Measurements from ENCODE around the gene ZNF280C. TPM values are rescaled to one million over a fixed set of nuclear protein-coding genes. Genes with fewer than 3 reads are reported as not detected.

Gene ZNF280C
- polyA plus RNA-seq, 1 donor = 4.7 TPM

- no CpG with 5 or more reads among the region's 7 CpGs for whole genome bisulfite sequencing (ENCODE audit: insufficient coverage, low lambda C conversion rate)
Measured at GRCh38 chrX:130179579-130180215, 89.0 kb downstream of the ZNF280C start.

GRCh38 chrX:130179170-130179569 lies 89.5 kb downstream of the ZNF280C start:
- H3K4me3 ChIP-seq (ENCODE audit: low read length) = no peak overlapping the region
- no peaks in the 10 kb centered on the region for H3K36me3 ChIP-seq (ENCODE audit: control insufficient read depth, insufficient read depth, low read length)
- H3K27me3 ChIP-seq (ENCODE audit: control insufficient read depth, insufficient read depth, low read length) = no peaks in the 10 kb centered on the region
- no peaks in the 10 kb centered on the region for H3K4me1 ChIP-seq (ENCODE audit: control insufficient read depth, insufficient read depth, low read length)
- DNase-seq = no peak
- H3K9me3 ChIP-seq (ENCODE audit: control insufficient read depth, low read depth, low read length) = no peaks in the 10 kb centered on the region
- WGBS (ENCODE audit: insufficient coverage, low lambda C conversion rate) = no CpG with 5 or more reads among the region's 5 CpGs
- H3K27ac ChIP-seq (ENCODE audit: low read length) = no peak overlapping the region

More at GRCh38 chrX:130179579-130180215, 89.0 kb downstream of the ZNF280C start:
- Histone ChIP-seq H3K27ac (ENCODE audit: low read length) (no peak overlapping the region), H3K4me3 (ENCODE audit: low read length) (no peak overlapping the region), H3K36me3 (ENCODE audit: control insufficient read depth, insufficient read depth, low read length) (no peaks in the 10 kb centered on the region), H3K27me3 (ENCODE audit: control insufficient read depth, insufficient read depth, low read length) (no peaks in the 10 kb centered on the region), H3K9me3 (ENCODE audit: control insufficient read depth, low read depth, low read length) (no peaks in the 10 kb centered on the region), H3K4me1 (ENCODE audit: control insufficient read depth, insufficient read depth, low read length) (no peaks in the 10 kb centered on the region)
- no peak for DNase-seq

GRCh38 chrX:130176942-130177341 lies 91.8 kb downstream of the ZNF280C start:
- no peaks in the 10 kb centered on the region for H3K4me1 ChIP-seq (ENCODE audit: control insufficient read depth, insufficient read depth, low read length)
- H3K9me3 ChIP-seq (ENCODE audit: control insufficient read depth, low read depth, low read length) = no peaks in the 10 kb centered on the region
- no peak overlapping the region for H3K4me3 ChIP-seq (ENCODE audit: low read length)
- no peak for DNase-seq
- peaks cover 7% of the 10 kb centered on the region for H3K27me3 ChIP-seq (ENCODE audit: control insufficient read depth, insufficient read depth, low read length)
- WGBS (ENCODE audit: insufficient coverage, low lambda C conversion rate) = no CpG with 5 or more reads among the region's 4 CpGs
- H3K27ac ChIP-seq (ENCODE audit: low read length) = no peak overlapping the region
- H3K36me3 ChIP-seq (ENCODE audit: control insufficient read depth, insufficient read depth, low read length) = no peaks in the 10 kb centered on the region

GRCh38 chrX:130176354-130176776 lies 92.3 kb downstream of the ZNF280C start:
- H3K27ac ChIP-seq (ENCODE audit: low read length) = no peak overlapping the region
- DNase-seq = no peak

GRCh38 chrX:130174937-130175336 lies 93.8 kb downstream of the ZNF280C start:
- WGBS (ENCODE audit: insufficient coverage, low lambda C conversion rate) = no CpG with 5 or more reads among the region's 2 CpGs
- no peak for DNase-seq
- H3K36me3 ChIP-seq (ENCODE audit: control insufficient read depth, insufficient read depth, low read length) = no peaks in the 10 kb centered on the region
- no peaks in the 10 kb centered on the region for H3K4me1 ChIP-seq (ENCODE audit: control insufficient read depth, insufficient read depth, low read length)
- peaks cover 22% of the 10 kb centered on the region for H3K27me3 ChIP-seq (ENCODE audit: control insufficient read depth, insufficient read depth, low read length)
- no peaks in the 10 kb centered on the region for H3K9me3 ChIP-seq (ENCODE audit: control insufficient read depth, low read depth, low read length)
- no peak overlapping the region for H3K4me3 ChIP-seq (ENCODE audit: low read length)
- H3K27ac ChIP-seq (ENCODE audit: low read length) = no peak overlapping the region

More at GRCh38 chrX:130176354-130176776, 92.3 kb downstream of the ZNF280C start:
- H3K9me3 ChIP-seq (ENCODE audit: control insufficient read depth, low read depth, low read length) = no peaks in the 10 kb centered on the region
- H3K36me3 ChIP-seq (ENCODE audit: control insufficient read depth, insufficient read depth, low read length) = no peaks in the 10 kb centered on the region
- no peak overlapping the region for H3K4me3 ChIP-seq (ENCODE audit: low read length)
- H3K27me3 ChIP-seq (ENCODE audit: control insufficient read depth, insufficient read depth, low read length) = peaks cover 12% of the 10 kb centered on the region
- no peaks in the 10 kb centered on the region for H3K4me1 ChIP-seq (ENCODE audit: control insufficient read depth, insufficient read depth, low read length)

- peak overlapping the region; percentile 38 for H3K27ac ChIP-seq (ENCODE audit: low read length)
- DNase-seq = no peak
- H3K36me3 ChIP-seq (ENCODE audit: control insufficient read depth, insufficient read depth, low read length) = no peaks in the 10 kb centered on the region
- WGBS (ENCODE audit: insufficient coverage, low lambda C conversion rate) = no CpG with 5 or more reads among the region's 10 CpGs
- no peak overlapping the region for H3K4me3 ChIP-seq (ENCODE audit: low read length)
- H3K27me3 ChIP-seq (ENCODE audit: control insufficient read depth, insufficient read depth, low read length) = peaks cover 22% of the 10 kb centered on the region
- no peaks in the 10 kb centered on the region for H3K4me1 ChIP-seq (ENCODE audit: control insufficient read depth, insufficient read depth, low read length)
- H3K9me3 ChIP-seq (ENCODE audit: control insufficient read depth, low read depth, low read length) = no peaks in the 10 kb centered on the region
Measured at GRCh38 chrX:130174045-130174704, 94.5 kb downstream of the ZNF280C start.

GRCh38 chrX:130173190-130173895 lies 95.4 kb downstream of the ZNF280C start:
- no peak for DNase-seq
- no peaks in the 10 kb centered on the region for H3K9me3 ChIP-seq (ENCODE audit: control insufficient read depth, low read depth, low read length)
- H3K4me3 ChIP-seq (ENCODE audit: low read length) = no peak overlapping the region
- H3K4me1 ChIP-seq (ENCODE audit: control insufficient read depth, insufficient read depth, low read length) = no peaks in the 10 kb centered on the region
- peaks cover 22% of the 10 kb centered on the region for H3K27me3 ChIP-seq (ENCODE audit: control insufficient read depth, insufficient read depth, low read length)
- H3K36me3 ChIP-seq (ENCODE audit: control insufficient read depth, insufficient read depth, low read length) = no peaks in the 10 kb centered on the region
- WGBS (ENCODE audit: insufficient coverage, low lambda C conversion rate) = no CpG with 5 or more reads among the region's 7 CpGs
- H3K27ac ChIP-seq (ENCODE audit: low read length) = peak overlapping the region; percentile 38

- Histone ChIP-seq H3K36me3 (ENCODE audit: control insufficient read depth, insufficient read depth, low read length) (no peaks in the 10 kb centered on the region), H3K27me3 (ENCODE audit: control insufficient read depth, insufficient read depth, low read length) (peaks cover 22% of the 10 kb centered on the region), H3K4me1 (ENCODE audit: control insufficient read depth, insufficient read depth, low read length) (no peaks in the 10 kb centered on the region), H3K4me3 (ENCODE audit: low read length) (peak overlapping the region; percentile 46), H3K27ac (ENCODE audit: low read length) (no peak overlapping the region), H3K9me3 (ENCODE audit: control insufficient read depth, low read depth, low read length) (no peaks in the 10 kb centered on the region)
- no peak for DNase-seq
- 61% methylated on average over 2 of the region's 34 CpGs for WGBS (ENCODE audit: insufficient coverage, low lambda C conversion rate)
Measured at GRCh38 chrX:130172127-130172845, 96.4 kb downstream of the ZNF280C start.

- Histone ChIP-seq H3K27me3 (ENCODE audit: control insufficient read depth, insufficient read depth, low read length) (peaks cover 22% of the 10 kb centered on the region), H3K4me1 (ENCODE audit: control insufficient read depth, insufficient read depth, low read length) (peaks cover 5% of the 10 kb centered on the region), H3K27ac (ENCODE audit: low read length) (no peak within 1 kb of the TSS), H3K36me3 (ENCODE audit: control insufficient read depth, insufficient read depth, low read length) (no peaks in the 10 kb centered on the region), H3K4me3 (ENCODE audit: low read length) (peak within 1 kb of the TSS; percentile 46), H3K9me3 (ENCODE audit: control insufficient read depth, low read depth, low read length) (no peaks in the 10 kb centered on the region)
- no CpG with 5 or more reads among the region's 61 CpGs for WGBS (ENCODE audit: insufficient coverage, low lambda C conversion rate)
- DNase-seq = peak in 1 of 2 donors; percentile 42
Measured at GRCh38 chrX:130171446-130172126, 97.1 kb downstream of the ZNF280C start, which contains the start of gene RAB33A. RAB33A (plus strand) TSS chrX:130171962; CDS start chrX:130172063, 101 bp downstream.
